ENCODE results near the gene SH3BGRL.

GRCh38 chrX:81201071-81201470 is 831 bp upstream of the SH3BGRL start:
- no peak for TF ChIP-seq POLR2A (IDR thresholded peaks at IDR 0.05; ENCODE audit: low read length)
- TF ChIP-seq GATA1 (IDR thresholded peaks at IDR 0.05; ENCODE audit: low read depth, low read length): no peak

All from erythroblast (primary cell).